DOHH2 (cell line): ENCODE data around the gene PYURF.

Experiments
- H3F3A ChIP-seq: fragments of 200-600 bp; sonication (generic), shearing (Covaris generic); 2 replicates; pipeline ENCODE4 v1.6.0; 2016; ENCODE audit warnings: antibody characterized with exemption, mild to moderate bottlenecking; ENCODE audit not compliant: control insufficient read depth, insufficient read depth
- H3K27ac ChIP-seq: fragments of 200-600 bp; sonication (generic); 2 replicates; pipeline ENCODE4 v1.5.1; 2014; ENCODE audit warnings: low read depth, mild to moderate bottlenecking, low read length, moderate library complexity
- H3K27me3 ChIP-seq: fragments of 200-600 bp; sonication (generic); 2 replicates; pipeline ENCODE4 v1.6.1; 2014; ENCODE audit warnings: mild to moderate bottlenecking, low read length, mixed read lengths; ENCODE audit not compliant: control insufficient read depth
- H3K36me3 ChIP-seq: fragments of 200-600 bp; sonication (generic); 2 replicates; pipeline ENCODE4 v1.6.1; 2014; ENCODE audit warnings: mild to moderate bottlenecking, low read length, moderate library complexity, mixed read lengths; ENCODE audit not compliant: control insufficient read depth
- H3K4me1 ChIP-seq: fragments of 200-600 bp; sonication (generic); 2 replicates; pipeline ENCODE4 v1.6.1; 2014; ENCODE audit warnings: mild to moderate bottlenecking, low read length, mixed read lengths; ENCODE audit not compliant: control insufficient read depth
- H3K4me2 ChIP-seq: fragments of 200-600 bp; sonication (generic); 2 replicates; pipeline ENCODE4 v1.6.0; 2014; ENCODE audit warnings: mild to moderate bottlenecking, low read length, moderate library complexity
- H3K4me3 ChIP-seq: fragments of 200-600 bp; sonication (generic); 2 replicates; pipeline ENCODE4 v1.5.1; 2014; ENCODE audit warnings: mild to moderate bottlenecking, low read length, mixed read lengths
- H3K79me2 ChIP-seq: fragments of 200-600 bp; sonication (generic); 2 replicates; pipeline ENCODE4 v1.6.1; 2014; ENCODE audit warnings: mild to moderate bottlenecking, low read length, mixed read lengths; ENCODE audit not compliant: control insufficient read depth
- H3K9me2 ChIP-seq: fragments of 200-600 bp; sonication (generic); replicated peaks from 2 replicates; pipeline ENCODE4 v1.6.1; 2014; ENCODE audit warnings: mild to moderate bottlenecking, low read length, mixed read lengths; ENCODE audit not compliant: control insufficient read depth
- H3K9me3 ChIP-seq: fragments of 200-600 bp; sonication (generic); 2 replicates; pipeline ENCODE4 v1.6.1; 2014; ENCODE audit warnings: antibody characterized with exemption, low read length, mixed read lengths; ENCODE audit not compliant: control insufficient read depth, insufficient read depth
- H4K20me1 ChIP-seq: fragments of 200-600 bp; sonication (generic); 2 replicates; pipeline ENCODE4 v1.6.0; 2014; ENCODE audit warnings: low read depth, mild to moderate bottlenecking, antibody characterized with exemption, low read length, moderate library complexity; ENCODE audit not compliant: control insufficient read depth, insufficient read depth
- EZH2phosphoT487 ChIP-seq: fragments of 200-600 bp; sonication (generic); IDR thresholded peaks from 2 replicates; pipeline ENCODE4 v1.6.1; 2017; ENCODE audit warnings: borderline replicate concordance, mild to moderate bottlenecking, antibody characterized with exemption, low read length, moderate library complexity, mixed read lengths
- TF ChIP-seq, protein P1 (sequence below): fragments of 200-600 bp; sonication (generic); IDR thresholded peaks from one replicate; pipeline ENCODE4 v1.5.1; 2014; ENCODE audit warnings: antibody characterized with exemption, mild to moderate bottlenecking, low read depth, low read length; ENCODE audit not compliant: poor library complexity, severe bottlenecking

PYURF gene

DNA sequence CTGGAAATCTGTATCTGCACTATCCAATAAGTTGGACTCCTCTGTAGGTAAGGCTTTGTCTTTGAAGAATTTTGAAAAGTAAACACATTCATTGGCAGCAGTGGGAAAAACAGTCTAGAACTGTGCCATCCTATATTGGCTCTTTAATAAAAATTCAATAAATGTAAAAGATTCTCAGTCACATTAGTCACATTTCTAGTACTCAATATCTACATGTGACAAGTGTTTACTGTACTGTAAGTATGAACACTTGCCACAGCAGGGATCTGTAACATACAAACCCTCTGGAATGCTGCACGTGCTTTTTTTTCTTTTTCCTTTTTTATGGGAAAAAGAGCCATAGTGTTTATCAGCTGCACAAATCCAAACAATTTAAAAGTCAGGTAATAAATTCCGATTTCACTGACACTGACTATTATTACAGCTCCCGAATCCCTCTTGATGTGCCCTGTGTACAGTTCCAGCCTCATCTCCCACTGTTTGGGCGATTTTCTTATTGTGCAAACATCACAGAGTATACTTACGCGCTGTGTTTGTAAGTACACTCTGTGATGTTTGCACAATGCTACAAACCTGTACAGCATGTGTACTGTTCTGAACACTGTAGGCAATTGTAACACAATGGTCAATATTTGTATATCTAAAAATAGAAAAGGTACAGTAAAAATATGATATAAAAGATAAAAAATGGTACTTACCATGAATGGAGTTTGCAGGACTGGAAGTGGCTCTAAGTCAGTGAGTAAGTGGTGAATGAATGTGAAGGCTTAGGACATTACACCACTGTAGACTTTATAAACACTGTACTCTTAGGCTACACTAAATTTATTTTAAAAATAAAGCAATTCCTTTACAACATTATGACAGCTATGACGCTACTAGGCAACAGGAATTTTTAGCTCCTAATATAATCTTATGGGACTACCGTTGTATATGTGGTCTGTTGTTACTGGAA lies 8.7 kb downstream of the PYURF start:
- Histone ChIP-seq H3K27ac (no peak overlapping the region), H3F3A (no peaks in the 10 kb centered on the region), H3K9me3 (no peaks in the 10 kb centered on the region), H3K4me1 (no peaks in the 10 kb centered on the region), H3K4me2 (no peak overlapping the region), H3K79me2 (no peaks in the 10 kb centered on the region), H3K4me3 (no peak overlapping the region), H3K36me3 (no peaks in the 10 kb centered on the region), H3K9me2 (no peaks in the 10 kb centered on the region), H3K27me3 (peaks cover 7% of the 10 kb centered on the region; the same call in 1 of the 2 replicates), H4K20me1 (no peaks in the 10 kb centered on the region)
- TF ChIP-seq EZH2phosphoT487, result no peak
- TF ChIP-seq, protein P1, sequence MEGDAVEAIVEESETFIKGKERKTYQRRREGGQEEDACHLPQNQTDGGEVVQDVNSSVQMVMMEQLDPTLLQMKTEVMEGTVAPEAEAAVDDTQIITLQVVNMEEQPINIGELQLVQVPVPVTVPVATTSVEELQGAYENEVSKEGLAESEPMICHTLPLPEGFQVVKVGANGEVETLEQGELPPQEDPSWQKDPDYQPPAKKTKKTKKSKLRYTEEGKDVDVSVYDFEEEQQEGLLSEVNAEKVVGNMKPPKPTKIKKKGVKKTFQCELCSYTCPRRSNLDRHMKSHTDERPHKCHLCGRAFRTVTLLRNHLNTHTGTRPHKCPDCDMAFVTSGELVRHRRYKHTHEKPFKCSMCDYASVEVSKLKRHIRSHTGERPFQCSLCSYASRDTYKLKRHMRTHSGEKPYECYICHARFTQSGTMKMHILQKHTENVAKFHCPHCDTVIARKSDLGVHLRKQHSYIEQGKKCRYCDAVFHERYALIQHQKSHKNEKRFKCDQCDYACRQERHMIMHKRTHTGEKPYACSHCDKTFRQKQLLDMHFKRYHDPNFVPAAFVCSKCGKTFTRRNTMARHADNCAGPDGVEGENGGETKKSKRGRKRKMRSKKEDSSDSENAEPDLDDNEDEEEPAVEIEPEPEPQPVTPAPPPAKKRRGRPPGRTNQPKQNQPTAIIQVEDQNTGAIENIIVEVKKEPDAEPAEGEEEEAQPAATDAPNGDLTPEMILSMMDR, result no peak

- Histone ChIP-seq H3K9me2 (no peaks in the 10 kb centered on the region), H3K27me3 (peaks cover 14% of the 10 kb centered on the region; the same call in 1 of the 2 replicates), H3K4me1 (no peaks in the 10 kb centered on the region), H3K9me3 (no peaks in the 10 kb centered on the region), H3F3A (no peaks in the 10 kb centered on the region), H3K4me2 (no peak overlapping the region), H3K36me3 (no peaks in the 10 kb centered on the region), H3K27ac (no peak overlapping the region), H4K20me1 (no peaks in the 10 kb centered on the region), H3K79me2 (no peaks in the 10 kb centered on the region), H3K4me3 (no peak overlapping the region)
- TF ChIP-seq, protein P1, result no peak
- TF ChIP-seq EZH2phosphoT487, result no peak
These were observed 12.3 kb downstream of the PYURF start for GRCh38 chr4:88511236-88511635.

GRCh38 chr4:88503344-88503743 lies 20.2 kb downstream of the PYURF start:
- no peaks in the 10 kb centered on the region for H3K9me2 ChIP-seq
- no peaks in the 10 kb centered on the region; the same call in none of the 2 replicates for H3K27me3 ChIP-seq
- no peak overlapping the region for H3K4me3 ChIP-seq
- H3K79me2 ChIP-seq, result no peaks in the 10 kb centered on the region
- no peaks in the 10 kb centered on the region for H3K9me3 ChIP-seq
- H3K4me2 ChIP-seq, result no peak overlapping the region
- H3K27ac ChIP-seq, result no peak overlapping the region
- no peaks in the 10 kb centered on the region for H3K36me3 ChIP-seq
- no peaks in the 10 kb centered on the region for H3K4me1 ChIP-seq
- H4K20me1 ChIP-seq, result no peaks in the 10 kb centered on the region
- no peaks in the 10 kb centered on the region for H3F3A ChIP-seq
- no peak for TF ChIP-seq EZH2phosphoT487
- TF ChIP-seq, protein P1, result no peak
